Activated effector memory CD4-positive, alpha-beta T cell treated with anti-CD3 and anti-CD28 coated beads, Interleukin-2, amount 50 U/mL, for 16 hours (primary cell): ENCODE measurements around the gene C16orf86.

Experiments used
- DNase-seq: peaks from one replicate; pipeline ENCODE4 v3.0.0-alpha.2; 2020

Gene C16orf86

DNA sequence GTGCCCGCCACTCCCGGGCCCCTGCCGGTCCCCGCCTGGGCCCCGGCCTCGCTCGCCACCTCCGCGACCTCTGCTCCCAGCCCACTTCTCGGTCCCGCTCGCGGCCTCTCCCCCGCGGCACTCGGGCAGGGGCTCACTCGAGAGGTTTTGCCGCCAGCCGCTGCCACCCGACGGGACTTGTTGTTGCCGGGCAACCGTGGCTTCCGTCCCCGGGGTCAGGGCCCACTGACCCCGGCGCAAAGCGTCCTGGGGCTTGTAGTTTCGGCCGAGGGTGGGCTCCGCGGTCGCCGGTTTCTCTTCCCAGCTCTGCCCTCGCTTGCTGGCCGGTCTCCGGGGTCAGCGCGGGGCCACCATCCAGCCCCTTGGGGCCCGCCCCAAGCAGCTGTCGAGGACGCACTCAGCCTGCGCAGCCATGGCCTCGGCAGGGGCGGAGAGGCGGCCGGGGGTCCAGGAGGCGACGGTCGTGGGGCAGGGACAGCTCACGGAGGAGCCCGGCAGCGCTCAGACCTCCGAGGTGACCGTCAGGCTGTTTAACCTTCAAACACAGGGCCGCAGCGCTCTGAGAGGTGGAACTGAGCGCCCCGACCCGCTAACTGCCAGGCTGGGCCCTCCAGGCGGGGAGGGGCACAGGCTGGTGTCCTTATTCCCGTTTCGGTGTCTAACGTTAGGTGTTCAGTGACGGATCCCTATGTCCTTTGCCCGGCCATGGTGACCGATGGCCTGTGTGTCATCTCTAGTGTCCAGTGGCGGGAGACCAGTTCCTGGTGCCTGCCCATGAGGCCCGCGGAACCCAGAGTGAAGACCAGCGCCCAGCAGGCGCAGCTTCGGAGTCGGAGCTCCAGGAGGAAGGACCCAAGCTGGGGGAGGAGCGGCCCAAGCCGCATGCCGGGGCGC is at the start of gene C16orf86, which contains the start of gene ENKD1:
C16orf86 (plus strand) TSS at position 256 of the 894 bp plus-strand sequence; CDS start at position 413, 157 bp downstream.
ENKD1 (minus strand) TSS at position 192 of the 894 bp plus-strand sequence. CDS start 308 bp downstream, outside the sequence.
- peak; percentile 93 for DNase-seq

- peak; percentile 58 for DNase-seq
Observed at GRCh38 chr16:67628216-67628615, 38.4 kb upstream of the C16orf86 start.

DNA sequence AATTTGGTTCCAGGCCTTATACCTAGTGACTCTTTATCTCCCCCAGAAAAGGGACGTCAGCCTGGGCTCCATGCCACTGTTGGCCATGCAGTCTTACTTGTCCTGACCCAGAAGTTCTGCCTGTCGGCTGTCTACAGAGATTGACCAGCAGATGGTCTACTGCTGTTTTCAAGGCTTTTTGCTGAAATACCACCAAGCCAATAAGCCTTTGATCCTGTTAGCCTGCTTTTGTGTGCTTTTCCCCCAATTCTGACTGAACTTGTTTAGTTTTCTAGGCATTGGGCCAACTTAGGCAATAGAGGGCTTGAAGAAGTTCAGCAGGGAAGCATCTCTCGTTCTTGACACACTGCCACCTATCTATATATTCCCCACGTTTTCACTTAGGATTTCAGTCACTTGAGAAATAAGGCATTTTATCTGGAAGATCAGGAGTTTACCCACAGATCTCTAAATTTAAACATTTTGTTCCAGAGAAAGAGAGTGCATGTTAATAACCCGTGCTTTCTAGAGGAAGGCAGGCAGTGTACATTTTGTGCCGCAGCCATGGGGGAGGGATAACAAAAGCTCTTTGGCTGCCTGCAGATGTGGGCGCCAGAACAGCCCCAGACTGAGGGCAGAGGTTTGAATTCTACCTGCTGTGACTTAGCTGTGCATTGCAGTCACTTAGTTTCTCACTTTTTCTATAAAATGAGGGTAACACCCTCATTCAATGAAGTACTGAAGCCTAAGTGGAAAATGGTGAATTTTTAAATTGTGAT is 34.0 kb upstream of the C16orf86 start:
- no peak for DNase-seq

GRCh38 chr16:67636713-67637112 is 29.9 kb upstream of the C16orf86 start:
- DNase-seq, result peak; percentile 4

DNA sequence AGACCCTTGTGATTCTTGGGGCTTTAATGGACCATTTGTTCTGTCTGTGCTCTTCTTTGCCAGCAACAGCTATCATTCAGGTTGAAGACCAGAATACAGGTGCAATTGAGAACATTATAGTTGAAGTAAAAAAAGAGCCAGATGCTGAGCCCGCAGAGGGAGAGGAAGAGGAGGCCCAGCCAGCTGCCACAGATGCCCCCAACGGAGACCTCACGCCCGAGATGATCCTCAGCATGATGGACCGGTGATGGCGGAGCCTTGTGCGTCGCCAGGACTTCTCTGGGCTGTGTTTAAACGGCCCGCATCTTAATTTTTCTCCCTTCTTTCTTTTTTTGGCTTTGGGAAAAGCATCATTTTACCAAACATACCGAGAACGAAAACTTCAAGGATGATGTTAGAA is 29.0 kb upstream of the C16orf86 start:
- DNase-seq, result no peak

- peak; percentile 57 for DNase-seq
Observed at GRCh38 chr16:67641779-67642708, 24.6 kb upstream of the C16orf86 start.

DNA sequence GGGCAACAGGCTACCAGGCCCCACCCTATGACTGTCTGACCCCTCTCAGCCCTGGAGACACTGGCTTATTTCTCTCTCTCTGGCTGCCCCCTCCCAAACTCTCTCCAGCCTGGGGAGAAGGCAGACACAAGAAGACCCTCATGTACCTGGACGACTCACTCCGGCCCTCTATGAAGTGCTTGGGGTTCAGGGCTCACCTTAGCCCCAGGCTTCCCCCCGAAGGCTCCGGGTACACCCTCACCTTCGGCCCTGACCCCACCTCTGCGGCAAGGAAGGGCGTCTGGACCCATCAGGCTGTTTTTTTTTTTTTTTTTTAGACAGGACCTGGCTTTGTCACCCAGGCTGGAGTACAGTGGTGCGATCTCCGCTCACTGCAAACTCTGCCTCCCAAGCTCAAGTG is 22.6 kb upstream of the C16orf86 start:
- no peak for DNase-seq

DNA sequence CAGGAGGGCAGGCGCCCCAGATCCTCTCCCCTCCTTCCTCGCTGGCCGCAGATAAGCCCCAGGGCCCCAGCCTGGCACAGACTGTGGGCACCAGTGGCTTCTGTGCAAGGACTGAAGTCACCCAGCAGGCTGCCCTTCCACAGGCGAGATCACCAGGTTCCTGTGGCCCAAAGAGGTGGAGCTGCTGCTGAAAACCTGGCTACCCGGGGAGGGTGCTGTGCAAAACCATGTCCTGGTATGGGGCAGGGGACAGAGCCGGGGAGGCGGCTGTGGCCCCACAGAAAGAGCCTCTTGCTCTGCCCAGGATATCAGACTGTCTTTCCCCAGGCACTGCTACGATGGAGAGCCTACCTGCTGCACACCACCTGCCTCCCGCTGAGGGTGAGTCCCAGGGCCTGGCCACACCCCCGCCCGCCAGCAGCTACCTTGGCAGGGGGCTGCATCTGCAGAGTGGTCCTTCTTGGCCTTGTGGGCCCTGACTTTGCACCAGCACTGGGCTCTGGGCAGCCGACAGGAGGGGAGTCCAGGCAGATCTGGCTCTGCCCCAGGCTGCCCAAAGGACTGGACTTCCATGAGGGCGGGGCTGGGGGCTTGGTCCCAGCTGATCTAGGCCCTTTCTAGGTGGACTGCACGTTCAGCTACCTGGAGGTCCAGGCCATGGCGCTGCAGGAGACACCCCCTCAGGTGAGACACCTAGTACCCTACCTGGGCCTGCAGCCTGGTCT is 21.1 kb upstream of the C16orf86 start:
- DNase-seq, result no peak

- no peak for DNase-seq
Observed at GRCh38 chr16:67647111-67647651, 19.4 kb upstream of the C16orf86 start.

- DNase-seq, result no peak
Observed at GRCh38 chr16:67647681-67648080, 18.9 kb upstream of the C16orf86 start.

GRCh38 chr16:67648088-67648763 is 18.4 kb upstream of the C16orf86 start:
- no peak for DNase-seq

DNA sequence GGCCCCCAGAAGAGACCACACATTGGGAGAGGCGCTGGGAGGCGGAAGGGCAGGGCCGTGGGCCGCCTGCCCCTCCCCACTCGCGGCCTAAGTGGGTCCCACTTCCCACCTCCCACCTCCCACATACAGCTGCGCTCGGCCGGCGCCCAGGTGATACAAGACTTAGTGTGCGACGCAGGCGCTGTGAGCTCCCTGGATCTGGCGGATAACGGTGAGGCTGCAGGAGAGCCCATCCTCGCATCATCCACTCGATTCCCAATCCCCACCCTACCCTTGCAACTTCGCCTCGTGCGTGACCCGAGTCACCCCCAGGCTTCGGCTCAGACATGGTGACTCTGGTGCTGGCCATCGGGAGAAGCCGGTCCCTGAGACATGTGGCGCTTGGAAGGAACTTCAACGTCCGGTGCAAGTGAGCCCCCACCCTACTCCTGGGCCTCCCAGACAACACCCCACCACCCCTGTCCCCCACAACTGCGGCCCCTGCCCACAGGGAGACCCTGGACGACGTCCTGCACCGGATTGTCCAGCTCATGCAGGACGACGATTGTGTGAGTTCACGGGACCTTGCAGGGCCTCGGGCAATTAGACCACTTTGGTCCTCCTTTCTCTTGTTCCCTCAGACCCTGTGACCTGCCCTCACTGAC is 17.7 kb upstream of the C16orf86 start:
- no peak for DNase-seq

GRCh38 chr16:67649494-67649931 is 17.1 kb upstream of the C16orf86 start:
- no peak for DNase-seq

- no peak for DNase-seq
Observed at GRCh38 chr16:67650023-67650422, 16.6 kb upstream of the C16orf86 start.

DNA sequence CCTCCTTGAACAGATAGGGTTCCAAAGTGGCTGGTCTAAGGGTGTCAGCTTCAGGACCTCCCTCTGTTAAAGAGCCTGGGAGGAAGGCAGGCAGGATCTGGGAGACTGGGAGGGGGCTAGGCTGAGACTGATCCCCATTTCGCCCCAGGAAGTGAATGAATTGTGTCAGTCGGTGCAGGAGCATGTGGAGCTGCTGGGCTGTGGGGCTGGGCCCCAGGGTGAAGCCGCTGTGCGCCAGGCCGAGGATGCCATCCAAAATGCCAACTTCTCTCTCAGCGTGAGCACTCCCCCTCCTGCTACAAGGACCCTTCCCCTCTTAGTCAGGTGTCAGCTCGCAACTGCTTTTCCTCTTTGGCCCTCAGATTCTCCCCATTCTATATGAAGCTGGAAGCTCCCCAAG is 15.6 kb upstream of the C16orf86 start:
- DNase-seq, result no peak

DNA sequence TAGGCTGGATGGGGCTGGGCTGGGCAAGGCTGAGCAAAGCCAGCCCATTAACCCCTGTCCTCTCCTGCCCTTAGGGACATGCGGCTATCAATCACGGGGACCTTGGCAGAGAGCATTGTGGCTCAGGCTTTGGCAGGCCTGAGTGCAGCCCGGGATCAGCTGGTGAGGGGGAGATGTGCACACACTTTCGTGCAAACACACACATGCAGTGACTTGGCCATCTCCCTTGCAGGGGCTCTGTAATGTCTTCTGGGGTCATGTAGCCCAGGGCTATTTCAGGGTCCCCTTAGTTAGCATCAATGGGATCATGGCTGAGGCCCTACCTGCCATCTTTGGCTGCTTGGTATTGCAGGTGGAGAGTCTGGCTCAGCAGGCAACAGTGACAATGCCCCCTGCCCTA is 14.8 kb upstream of the C16orf86 start:
- DNase-seq, result no peak

DNA sequence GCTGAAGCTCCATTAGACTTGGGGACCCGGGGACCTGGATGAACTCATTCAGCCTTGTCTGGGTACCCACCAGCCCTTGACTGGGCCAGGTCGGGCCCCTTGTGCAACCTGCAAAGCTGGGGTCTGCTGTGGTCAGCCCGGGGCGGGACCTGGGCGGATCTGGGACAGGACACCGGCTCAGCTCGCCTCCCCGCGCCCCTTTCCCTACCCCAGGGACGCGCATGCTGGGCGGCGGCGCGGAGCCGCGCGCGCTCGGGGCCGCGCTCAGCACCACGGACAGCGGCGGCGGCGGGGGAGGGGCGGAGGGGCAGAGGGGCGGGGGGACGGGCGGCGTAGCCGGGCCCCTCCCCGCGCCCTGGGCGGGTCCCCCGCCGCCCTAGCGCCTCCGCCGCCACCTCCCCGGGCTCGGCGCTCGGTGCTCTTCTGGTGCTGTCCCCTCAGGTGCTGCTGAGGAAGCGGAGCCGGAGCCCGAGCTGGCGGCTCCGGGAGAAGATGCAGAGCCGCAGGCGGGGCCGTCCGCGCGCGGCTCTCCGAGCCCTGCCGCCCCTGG is 14.0 kb upstream of the C16orf86 start:
- DNase-seq, result no peak

GRCh38 chr16:67653128-67653788 is 13.4 kb upstream of the C16orf86 start:
- no peak for DNase-seq

DNA sequence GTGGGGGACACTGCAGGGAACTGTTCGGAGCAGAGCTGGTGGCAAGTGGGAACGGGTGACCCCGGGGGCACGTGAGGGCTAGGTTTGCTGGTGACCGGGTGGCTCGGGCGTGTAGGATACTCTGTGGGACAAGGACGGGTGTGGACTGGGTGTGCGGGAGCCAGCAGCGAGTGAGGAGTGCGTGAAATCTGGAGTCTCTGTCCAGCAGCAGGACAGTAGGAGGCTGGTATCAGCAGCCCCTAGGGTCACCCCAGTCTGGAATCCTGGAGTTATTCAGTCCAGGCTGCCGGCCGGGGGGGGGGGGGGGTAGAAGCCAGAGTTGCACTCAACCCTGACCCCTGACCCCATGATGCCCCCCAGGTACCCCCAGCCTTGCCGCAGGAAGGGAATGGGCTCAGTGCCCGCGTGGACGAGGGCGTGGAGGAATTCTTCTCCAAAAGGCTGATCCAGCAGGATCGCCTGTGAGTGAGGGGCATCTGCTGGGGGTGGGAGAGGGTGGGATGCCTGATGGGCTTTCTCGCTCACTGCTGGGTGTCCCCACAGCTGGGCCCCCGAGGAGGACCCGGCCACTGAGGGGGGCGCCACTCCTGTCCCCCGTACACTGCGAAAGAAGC is 12.7 kb upstream of the C16orf86 start:
- DNase-seq, result no peak
